Measurements from ENCODE around the gene ITSN1.

The ITSN1 gene

GRCh38 chr21:33834801-33835500 lies 192.7 kb downstream of the ITSN1 start:
- DNase-seq (ENCODE audit: extremely low read depth in 1 of 2, low read depth in 1 of 2) = no peak

DNA sequence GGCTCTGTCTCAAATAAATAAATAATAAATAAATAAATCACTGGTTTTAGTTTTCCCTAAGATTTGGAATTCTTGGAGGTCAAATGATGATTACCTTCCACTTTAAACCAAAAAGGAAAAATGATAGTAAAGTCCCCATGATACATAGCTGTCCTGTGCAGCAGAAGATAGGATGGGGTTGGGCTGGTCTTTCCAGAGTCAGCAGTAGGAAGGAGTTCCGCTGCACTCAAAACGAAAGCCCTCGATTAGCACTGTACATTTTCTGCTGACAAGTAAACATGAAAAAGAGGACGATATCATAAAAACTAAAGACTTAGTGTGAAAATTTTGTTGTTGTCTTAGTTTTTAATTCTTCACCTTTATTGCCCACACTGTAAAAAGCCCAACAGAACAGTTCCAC lies 193.6 kb downstream of the ITSN1 start:
- DNase-seq (ENCODE audit: extremely low read depth in 1 of 2, low read depth in 1 of 2) = no peak

DNA sequence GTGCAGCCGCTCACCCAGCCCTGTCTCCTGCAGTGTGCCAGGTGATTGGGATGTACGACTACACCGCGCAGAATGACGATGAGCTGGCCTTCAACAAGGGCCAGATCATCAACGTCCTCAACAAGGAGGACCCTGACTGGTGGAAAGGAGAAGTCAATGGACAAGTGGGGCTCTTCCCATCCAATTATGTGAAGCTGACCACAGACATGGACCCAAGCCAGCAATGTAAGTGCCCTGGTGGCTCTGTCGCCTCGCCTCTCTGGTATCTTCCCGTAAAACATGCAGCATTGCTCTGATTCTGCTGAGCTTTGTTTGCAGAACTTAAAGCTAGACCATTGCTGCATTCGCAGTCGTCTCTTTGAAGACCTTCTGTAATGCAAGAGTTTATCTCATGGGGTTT lies 194.1 kb downstream of the ITSN1 start:
- DNase-seq (ENCODE audit: extremely low read depth in 1 of 2, low read depth in 1 of 2) = no peak

GRCh38 chr21:33839167-33839716 lies 196.9 kb downstream of the ITSN1 start:
- no peak for DNase-seq (ENCODE audit: extremely low read depth in 1 of 2, low read depth in 1 of 2)

GRCh38 chr21:33839806-33840205 lies 197.5 kb downstream of the ITSN1 start:
- DNase-seq (ENCODE audit: extremely low read depth in 1 of 2, low read depth in 1 of 2) = no peak

- no peak for DNase-seq (ENCODE audit: extremely low read depth in 1 of 2, low read depth in 1 of 2)
These were observed 198.5 kb downstream of the ITSN1 start for GRCh38 chr21:33840771-33841170.

DNA sequence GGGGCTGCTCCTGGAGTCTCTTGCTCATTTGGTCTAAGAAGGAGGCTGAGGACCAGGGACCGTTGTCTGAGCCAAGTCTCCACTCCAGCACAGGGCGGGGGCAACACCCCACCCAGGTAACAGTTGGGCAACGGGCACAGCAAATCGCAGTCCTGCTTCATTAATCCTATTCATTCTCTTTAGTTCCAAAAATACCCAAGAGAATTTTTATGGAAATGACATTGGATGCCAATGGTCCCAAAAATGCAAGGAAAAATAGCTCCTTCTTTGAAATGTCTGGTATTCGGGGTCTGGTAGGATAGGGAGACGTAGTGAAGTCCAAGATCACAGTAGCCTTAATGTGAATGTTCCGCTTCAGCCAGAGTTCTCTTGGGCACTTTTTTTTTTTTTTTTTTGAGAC lies 199.3 kb downstream of the ITSN1 start:
- DNase-seq (ENCODE audit: extremely low read depth in 1 of 2, low read depth in 1 of 2) = no peak

DNA sequence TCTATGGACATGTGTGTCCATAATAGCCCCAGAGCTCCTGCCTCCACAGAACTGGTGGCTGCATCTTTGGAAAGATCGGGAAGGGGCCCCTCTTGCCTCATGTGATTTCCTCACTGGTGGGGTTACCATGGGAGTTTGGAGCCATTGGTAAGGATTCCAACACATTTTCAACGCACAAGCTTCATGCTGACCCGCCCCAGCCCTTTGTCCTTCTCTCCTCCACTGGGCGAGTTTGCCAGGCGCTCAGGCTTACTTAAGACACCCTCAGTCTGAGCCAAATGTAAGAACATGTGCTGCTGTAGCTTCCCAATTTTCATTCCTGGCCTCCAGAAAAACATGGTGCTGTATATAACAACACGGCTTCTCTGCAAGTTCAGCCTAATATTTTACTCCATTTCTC lies 200.9 kb downstream of the ITSN1 start:
- no peak for DNase-seq (ENCODE audit: extremely low read depth in 1 of 2, low read depth in 1 of 2)

DNA sequence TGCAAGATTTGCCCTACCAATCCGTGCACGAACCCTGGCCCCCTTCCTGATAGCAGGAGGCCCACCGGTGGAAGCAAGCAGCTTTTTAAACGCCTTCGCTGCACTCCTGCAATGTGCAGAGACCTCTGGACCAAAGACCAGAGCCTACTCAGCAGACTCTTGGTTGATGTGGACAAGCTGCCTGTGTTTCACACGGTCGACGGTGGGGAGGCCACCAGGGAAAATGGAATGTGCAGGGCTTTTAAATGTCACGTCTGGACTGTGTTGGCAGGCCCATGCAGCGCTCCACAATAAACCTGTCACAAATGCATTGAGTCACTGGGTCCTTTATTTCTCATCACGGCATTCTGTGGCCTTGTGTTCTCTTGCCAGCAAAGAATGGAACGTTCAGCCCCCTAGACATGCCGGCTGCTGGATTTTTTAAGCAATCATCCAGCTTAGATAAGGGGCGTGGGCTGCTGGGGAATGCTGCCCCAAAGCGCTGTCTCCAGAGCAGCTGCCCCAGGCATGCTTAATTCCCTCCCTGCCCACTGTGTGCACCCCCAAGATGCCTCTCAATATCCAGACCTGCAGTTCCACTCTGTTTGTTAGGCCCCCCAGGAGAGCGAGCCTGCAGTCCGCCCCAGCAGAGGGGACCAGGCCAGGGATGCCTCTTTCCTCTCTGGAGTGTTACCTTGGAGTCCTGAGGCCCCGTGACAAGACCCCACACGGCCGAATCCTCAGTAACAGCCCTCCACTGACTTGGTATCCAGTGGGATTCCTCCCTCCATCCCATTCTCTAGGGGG lies 202.0 kb downstream of the ITSN1 start:
- no peak for DNase-seq (ENCODE audit: extremely low read depth in 1 of 2, low read depth in 1 of 2)

DNA sequence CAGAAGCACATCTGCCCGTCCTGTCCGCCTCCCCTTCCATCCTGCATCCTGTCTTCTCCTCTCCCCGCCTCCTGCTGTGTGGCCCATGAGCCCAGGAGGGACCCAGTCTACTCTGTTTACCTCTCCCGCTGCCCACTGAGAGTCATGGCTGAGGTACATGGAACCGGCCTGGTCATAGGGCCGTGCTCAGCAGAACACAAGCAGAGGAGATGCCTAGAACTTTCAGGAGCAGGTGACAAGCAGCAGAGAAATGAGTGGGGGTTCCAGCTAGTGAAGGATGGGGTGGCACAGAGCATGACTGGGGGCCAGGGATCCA lies 202.5 kb downstream of the ITSN1 start:
- DNase-seq (ENCODE audit: extremely low read depth in 1 of 2, low read depth in 1 of 2) = no peak

DNA sequence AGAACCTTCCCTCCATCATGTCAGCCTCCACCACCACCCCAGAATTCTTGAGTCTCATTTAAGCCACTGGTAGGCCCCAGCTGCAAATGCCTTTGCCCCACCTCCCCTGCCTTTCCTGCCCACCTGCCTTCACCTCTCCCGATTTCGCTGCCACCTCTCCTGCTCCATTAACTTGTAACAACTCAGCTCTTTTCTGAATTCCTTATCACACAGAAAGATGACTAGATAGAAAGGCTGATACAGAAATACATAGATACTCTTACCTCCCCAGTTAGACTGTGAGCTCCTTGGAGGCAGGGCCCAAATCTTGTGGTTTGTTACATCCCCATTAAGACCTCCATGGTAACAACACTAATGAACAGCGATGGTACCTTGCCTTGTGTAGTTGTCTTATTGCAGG lies 203.8 kb downstream of the ITSN1 start:
- DNase-seq (ENCODE audit: extremely low read depth in 1 of 2, low read depth in 1 of 2) = no peak

- no peak for DNase-seq (ENCODE audit: extremely low read depth in 1 of 2, low read depth in 1 of 2)
These were observed 205.4 kb downstream of the ITSN1 start for GRCh38 chr21:33847588-33848248.

DNA sequence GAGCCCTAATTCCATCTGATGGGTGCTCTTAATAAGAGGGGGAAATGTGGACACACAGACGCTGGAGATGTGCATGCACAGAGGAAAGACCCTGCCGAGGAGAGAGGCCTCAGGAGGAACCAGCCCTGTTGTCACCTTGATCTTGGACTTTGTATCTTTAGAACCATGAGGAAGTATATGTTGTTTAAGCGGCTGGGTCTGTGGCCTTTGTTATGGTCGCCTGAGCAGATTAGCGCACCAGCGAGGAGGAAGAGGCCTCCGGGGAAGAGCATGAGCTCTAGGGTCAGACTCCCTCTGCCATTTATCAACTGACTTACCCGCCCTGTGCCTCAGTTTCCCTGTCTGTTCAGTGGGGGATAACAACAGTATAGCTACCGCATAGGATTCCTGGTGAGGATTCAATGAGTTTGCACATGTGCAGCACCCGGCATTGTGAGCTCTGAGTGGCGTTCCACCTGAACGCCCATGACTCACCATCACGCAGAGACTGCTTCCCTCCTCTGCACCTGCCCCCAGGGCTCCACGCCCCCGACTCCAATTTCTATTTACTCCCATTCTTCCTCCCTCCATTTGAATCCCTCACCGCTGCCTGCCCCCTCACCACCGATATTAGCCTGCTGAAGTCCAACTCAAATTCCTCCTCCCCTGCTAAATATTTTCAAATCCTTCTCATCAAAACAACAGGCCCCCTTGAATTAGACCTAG lies 206.1 kb downstream of the ITSN1 start:
- DNase-seq (ENCODE audit: extremely low read depth in 1 of 2, low read depth in 1 of 2) = no peak

- DNase-seq (ENCODE audit: extremely low read depth in 1 of 2, low read depth in 1 of 2) = no peak
These were observed 207.5 kb downstream of the ITSN1 start for GRCh38 chr21:33849834-33850233.

DNA sequence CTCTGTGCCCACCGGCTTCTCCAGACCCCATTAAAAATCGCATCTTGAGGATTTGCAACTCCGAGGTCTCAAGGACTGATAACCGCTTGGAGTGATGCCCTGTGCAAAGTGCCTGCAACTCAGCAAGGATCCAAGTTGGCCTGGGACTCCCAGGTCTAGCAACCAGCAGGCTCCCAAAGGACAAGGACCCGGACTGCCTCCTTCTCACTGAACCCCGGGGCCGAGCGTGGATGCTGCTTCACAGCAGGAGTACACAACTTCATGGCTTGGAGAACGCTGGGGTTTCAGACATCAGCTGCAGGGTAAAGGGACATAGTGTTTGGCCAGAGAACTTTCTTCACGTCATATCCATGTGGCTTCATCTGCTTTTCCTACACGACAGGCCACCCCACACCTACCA lies 208.1 kb downstream of the ITSN1 start:
- no peak for DNase-seq (ENCODE audit: extremely low read depth in 1 of 2, low read depth in 1 of 2)

DNA sequence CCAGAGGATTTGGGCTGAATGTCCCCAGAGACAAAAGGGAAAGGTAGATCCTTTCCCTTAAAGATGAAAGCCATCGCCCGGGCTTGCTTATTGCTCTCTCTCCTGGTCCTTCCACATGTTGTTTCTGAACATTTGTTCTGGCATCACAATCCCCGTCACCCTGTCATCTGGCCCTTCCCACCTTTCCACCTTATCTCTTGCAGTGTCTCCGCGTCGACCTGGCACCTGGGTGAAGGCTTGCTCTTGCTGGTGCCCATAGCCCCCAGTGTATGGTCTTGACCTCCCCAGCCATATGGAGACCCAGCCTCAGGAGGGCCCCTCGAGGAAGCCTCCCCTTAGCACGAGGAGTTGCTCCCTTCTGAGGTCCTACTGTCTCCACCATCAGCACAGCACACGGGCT lies 208.7 kb downstream of the ITSN1 start:
- no peak for DNase-seq (ENCODE audit: extremely low read depth in 1 of 2, low read depth in 1 of 2)

DNA sequence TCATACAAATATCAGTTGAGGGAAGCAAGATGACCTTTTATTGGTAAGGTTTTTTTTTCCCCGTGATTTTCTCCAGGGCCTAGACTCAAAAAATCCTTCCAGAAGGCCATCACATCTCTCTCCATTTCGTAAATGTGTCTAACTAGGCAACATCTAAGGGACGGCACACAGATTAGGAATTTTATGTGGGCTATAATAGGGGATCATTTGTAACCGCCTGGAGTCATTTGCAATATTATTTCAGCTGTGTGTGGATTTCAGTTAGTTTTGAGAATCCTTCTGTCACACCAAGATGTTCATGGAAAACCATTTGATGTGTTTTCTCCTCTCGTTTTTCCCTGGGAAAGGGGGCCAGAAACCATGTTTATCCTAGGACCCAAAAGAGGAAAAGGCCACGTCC lies 210.2 kb downstream of the ITSN1 start:
- DNase-seq (ENCODE audit: extremely low read depth in 1 of 2, low read depth in 1 of 2) = no peak

DNA sequence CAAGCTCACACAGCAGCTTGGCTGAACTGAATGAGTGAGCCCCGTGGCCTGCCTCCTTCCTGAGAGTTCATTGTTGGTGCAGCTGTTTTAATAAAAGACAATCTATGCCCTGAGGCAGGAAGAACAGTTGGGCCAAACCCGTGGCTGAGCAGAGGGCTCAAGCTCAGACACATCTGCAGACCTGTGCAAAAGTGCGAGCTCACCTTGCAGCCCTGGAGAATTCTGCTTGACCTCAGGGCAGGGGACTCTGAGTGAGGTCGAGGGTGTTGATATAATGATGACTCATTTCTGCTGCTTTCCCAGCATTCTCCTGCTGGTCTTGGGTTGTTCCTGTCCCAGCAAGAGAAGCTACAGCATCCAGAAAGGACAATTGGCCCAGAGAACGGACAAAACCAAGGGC lies 212.3 kb downstream of the ITSN1 start:
- no peak for DNase-seq (ENCODE audit: extremely low read depth in 1 of 2, low read depth in 1 of 2)

- DNase-seq (ENCODE audit: extremely low read depth in 1 of 2, low read depth in 1 of 2) = no peak
These were observed 212.9 kb downstream of the ITSN1 start for GRCh38 chr21:33855190-33855589.

DNA sequence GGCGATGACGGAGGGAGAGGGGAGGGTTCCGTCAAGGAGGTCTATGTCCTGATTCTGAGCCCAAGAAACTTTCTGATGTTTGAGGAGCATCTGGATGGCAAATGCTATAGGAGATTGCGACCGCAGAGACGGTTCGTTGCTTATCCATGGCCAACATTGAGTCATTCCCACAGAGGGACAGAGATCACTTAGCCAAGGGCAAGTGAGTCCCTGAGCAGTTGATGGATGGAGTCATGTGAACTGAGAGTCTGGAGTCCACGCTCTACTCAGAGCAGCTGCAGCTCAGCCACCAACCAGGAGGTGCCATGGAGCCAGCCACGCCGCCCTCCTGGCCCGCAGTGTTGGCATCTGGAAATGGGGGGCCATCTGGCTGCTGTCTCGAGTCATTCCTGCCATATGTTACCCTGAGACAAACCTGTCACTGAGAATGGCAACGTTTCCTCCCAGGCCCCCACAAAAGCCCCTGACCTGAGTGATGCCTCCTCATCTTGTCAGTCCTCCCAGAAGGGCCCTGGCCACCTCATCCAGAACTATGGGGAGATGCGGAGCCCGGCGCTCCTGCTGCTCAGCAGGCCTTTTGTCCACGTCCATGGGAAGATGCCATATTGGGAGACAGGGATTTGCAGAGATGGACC lies 214.7 kb downstream of the ITSN1 start:
- no peak for DNase-seq (ENCODE audit: extremely low read depth in 1 of 2, low read depth in 1 of 2)

Measured in stimulated activated CD8-positive, alpha-beta memory T cell treated with anti-CD3 and anti-CD28 coated beads, Interleukin-7, amount 100 ng/mL, for 48 hours (primary cell).